ENCODE data around the gene ATXN3.

ATXN3 gene

DNA sequence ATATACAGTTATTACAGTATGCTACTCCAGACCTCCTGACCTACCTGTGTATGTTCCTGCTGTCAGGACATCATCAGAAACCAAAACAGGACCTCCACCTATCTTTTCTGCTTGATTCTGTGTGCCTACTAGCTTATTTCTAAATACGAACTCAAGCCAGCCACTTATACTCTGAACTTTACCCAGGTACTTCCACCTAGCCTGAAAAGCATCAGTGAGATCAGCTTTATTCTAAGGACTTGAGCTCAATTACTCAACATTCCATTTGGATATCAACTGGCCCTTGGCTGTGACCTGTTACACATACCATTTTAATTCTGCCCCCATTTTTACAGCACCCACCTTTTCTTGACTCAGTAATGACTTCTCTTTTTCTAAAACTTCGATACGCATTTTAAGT lies 95.7 kb downstream of the ATXN3 start:
- DNase-seq (ENCODE audit: low read depth in 1 of 2, low spot score in 1 of 2): no peak

GRCh38 chr14:92009604-92010003 lies 96.8 kb downstream of the ATXN3 start:
- DNase-seq (ENCODE audit: low read depth in 1 of 2, low spot score in 1 of 2): no peak
